CD14-positive monocyte (primary cell): ENCODE results near the gene RPRD1A. TPM values are rescaled to one million over a fixed set of nuclear protein-coding genes. Genes with fewer than 3 reads are reported as not detected.
"Not testable (repeated sequence)": the region's sequence is repeated elsewhere in the genome, so short reads cannot be mapped to it uniquely, and the experiment has no call there.

Source experiments
- DNase-seq, 3 donors: peaks; one replicate each; pipeline ENCODE4 v3.0.0-alpha.2; 2011 to 2022
- H2AFZ ChIP-seq: 2 replicates; pipeline ENCODE4 v1.6.0; 2012; ENCODE audit warnings: mild to moderate bottlenecking, low read depth, low read length, inconsistent platforms; ENCODE audit not compliant: insufficient read depth, poor library complexity, severe bottlenecking
- H3K27ac ChIP-seq, 2 donors: 1 replicate in 1 of 2; 2 replicates in 1 of 2; pipeline ENCODE4 v1.5.1; 2012 to 2013; ENCODE audit warnings: low read length in 2 of 2, control low read depth in 1 of 2, inconsistent platforms in 1 of 2, low read depth in 1 of 2, mild to moderate bottlenecking in 1 of 2
- H3K27me3 ChIP-seq, 2 donors: one replicate each; pipeline versions ENCODE4 v1.6.0 to v1.6.1; 2011 to 2013; ENCODE audit warnings: low read length in 2 of 2; ENCODE audit not compliant: control insufficient read depth in 2 of 2, insufficient read depth in 2 of 2
- H3K36me3 ChIP-seq, 2 donors: replicated peaks in 1 of 2; 1 replicate in 1 of 2; 2 replicates in 1 of 2; pipeline versions ENCODE4 v1.5.1 to v1.6.1; 2012 to 2013; ENCODE audit warnings: low read length in 2 of 2, control low read depth in 1 of 2, inconsistent platforms in 1 of 2, mild to moderate bottlenecking in 1 of 2; ENCODE audit not compliant: insufficient read depth in 2 of 2, control insufficient read depth in 1 of 2
- H3K4me1 ChIP-seq, 2 donors: 1 replicate in 1 of 2; 2 replicates in 1 of 2; pipeline versions ENCODE4 v1.5.1 to v1.6.1; 2012 to 2013; ENCODE audit warnings: low read length in 2 of 2, control low read depth in 1 of 2, inconsistent platforms in 1 of 2, mild to moderate bottlenecking in 1 of 2, moderate library complexity in 1 of 2; ENCODE audit not compliant: insufficient read depth in 2 of 2, control insufficient read depth in 1 of 2
- H3K4me2 ChIP-seq: replicated peaks from 2 replicates; pipeline ENCODE3; 2012; ENCODE audit warnings: low read length, moderate library complexity, mild to moderate bottlenecking; ENCODE audit not compliant: poor library complexity, severe bottlenecking; ENCODE audit errors: extremely low read depth
- H3K4me3 ChIP-seq, 3 experiments: fragments of 200-600 bp in 1 of 3; sonication (generic) in 1 of 3; replicated peaks in 1 of 3; 1 replicate in 2 of 3; 2 replicates in 1 of 3; pipeline ENCODE4 v1.5.1; 2011 to 2013; ENCODE audit warnings: low read length in 3 of 3, mild to moderate bottlenecking in 3 of 3, control low read depth in 2 of 3, low read depth in 2 of 3, inconsistent platforms in 1 of 3, moderate library complexity in 1 of 3
- H3K79me2 ChIP-seq: 2 replicates; pipeline ENCODE4 v1.6.0; 2012; ENCODE audit warnings: mild to moderate bottlenecking, control low read depth, inconsistent platforms, low read length, moderate library complexity; ENCODE audit not compliant: insufficient read depth
- H3K9ac ChIP-seq: 2 replicates; pipeline ENCODE4 v1.6.0; 2017; ENCODE audit warnings: low read length, mild to moderate bottlenecking; ENCODE audit not compliant: insufficient read depth, poor library complexity, severe bottlenecking
- H3K9me3 ChIP-seq, 2 donors: replicated peaks in 1 of 2; 1 replicate in 1 of 2; 2 replicates in 1 of 2; pipeline versions ENCODE4 v1.5.1 to v1.6.1; 2012 to 2013; ENCODE audit warnings: low read length in 2 of 2, control low read depth in 1 of 2; ENCODE audit not compliant: control insufficient read depth in 1 of 2, insufficient read depth in 1 of 2
- H4K20me1 ChIP-seq: 2 replicates; pipeline ENCODE4 v1.6.0; 2012; ENCODE audit warnings: mild to moderate bottlenecking, low read length, control low read depth, moderate library complexity; ENCODE audit not compliant: insufficient read depth
- H3K27ac Mint-ChIP-seq, 7 donors: one replicate each; pipeline ENCODE4 v1.8.0; 2020; ENCODE audit warnings: mild to moderate bottlenecking in 7 of 7, mixed read lengths in 7 of 7, moderate library complexity in 6 of 7, inconsistent platforms in 2 of 7
- H3K27me3 Mint-ChIP-seq, 3 donors: one replicate each; pipeline ENCODE4 v1.8.0; 2021 to 2022; ENCODE audit warnings: low read depth in 3 of 3, mild to moderate bottlenecking in 3 of 3, mixed read lengths in 3 of 3, moderate library complexity in 3 of 3, inconsistent platforms in 1 of 3
- H3K36me3 Mint-ChIP-seq, 2 donors: one replicate each; pipeline ENCODE4 v1.8.0; 2020; ENCODE audit warnings: mixed read lengths in 2 of 2, inconsistent platforms in 1 of 2, mild to moderate bottlenecking in 1 of 2
- H3K4me1 Mint-ChIP-seq: one replicate; pipeline ENCODE4 v1.8.0; 2020; ENCODE audit warnings: mild to moderate bottlenecking, mixed read lengths
- H3K4me3 Mint-ChIP-seq, 2 donors: one replicate each; pipeline ENCODE4 v1.8.0; 2020; ENCODE audit warnings: mild to moderate bottlenecking in 2 of 2, mixed read lengths in 2 of 2, moderate library complexity in 1 of 2
- H3K9me3 Mint-ChIP-seq, 7 donors: one replicate each; pipeline ENCODE4 v1.8.0; 2020 to 2022; ENCODE audit warnings: mixed read lengths in 7 of 7, mild to moderate bottlenecking in 6 of 7, moderate library complexity in 6 of 7, inconsistent platforms in 2 of 7
- whole genome bisulfite sequencing: methylation state at CpG from one replicate; pipeline ENCODE4 v1.1.5; 2013; ENCODE audit warnings: missing lambda C conversion rate; ENCODE audit not compliant: insufficient coverage; 5-methylcytosine and 5-hydroxymethylcytosine counted together
- intact Hi-C, 2 donors: fragments of 100-400 bp; cut with micrococcal nuclease; formaldehyde crosslinking; loops; one replicate each; pipeline versions ENCODE4 v1.15.0 to v1.15.1; 2023
- polyA plus RNA-seq, 3 donors: library from polyadenylated mRNA; depleted of rRNA in 1 of 3; unstranded in 2 of 3; stranded (reverse) in 1 of 3; fragments of 300-500 nt in 2 of 3; fragments of >200 nt in 1 of 3; fragmentation: Illumina TruSeq in 2 of 3; gene quantifications; 1 replicate in 2 of 3; 2 replicates in 1 of 3; pipeline ENCODE4 v1.2.3, GENCODE V29; 2012 to 2021
- TF ChIP-seq, protein P1 (sequence below): fragments of 200-600 bp; IDR thresholded peaks from one replicate; pipeline ENCODE4 v1.8.0; 2022; ENCODE audit warnings: antibody characterized with exemption, mild to moderate bottlenecking

The RPRD1A gene
- polyA plus RNA-seq, 3 donors: 10.0 to 30.3 (median 10.9) TPM

DNA sequence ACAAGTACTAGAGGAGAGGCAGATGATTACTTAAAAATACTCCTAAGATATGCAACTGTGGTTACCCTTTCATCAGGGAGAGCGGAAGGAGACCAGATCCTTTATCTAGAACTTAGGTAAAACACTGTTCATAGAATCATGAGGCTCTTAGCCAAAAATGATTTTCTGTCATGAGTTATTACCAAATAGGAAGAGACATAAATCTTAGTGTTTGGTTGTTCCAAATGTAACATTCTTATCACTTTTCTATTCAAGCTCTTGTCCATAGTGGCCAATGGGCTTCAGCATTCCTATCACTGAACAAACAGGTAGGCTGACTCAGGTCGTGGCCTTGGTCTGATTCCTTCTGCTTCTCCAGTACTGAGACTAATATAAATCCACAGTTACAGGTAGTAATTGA is 38.5 kb downstream of the RPRD1A start:
- Histone ChIP-seq H2AFZ (no peak overlapping the region), H3K79me2 (peaks cover 3% of the 10 kb centered on the region), H3K9ac (no peak overlapping the region), H3K27me3 (no peaks in the 10 kb centered on the region), H3K4me2 (no peak overlapping the region), H3K4me3 (no peak overlapping the region), H3K27ac (no peak overlapping the region), H4K20me1 (peaks cover 13% of the 10 kb centered on the region), H3K9me3 (no peaks in the 10 kb centered on the region), H3K36me3 (peaks cover 35 to 60% of the 10 kb centered on the region in 2 donors), H3K4me1 (peaks cover 14% of the 10 kb centered on the region in 2 donors)
- Mint-ChIP-seq H3K4me1 (peaks cover 26% of the 10 kb centered on the region), H3K36me3 (peaks cover 50 to 55% of the 10 kb centered on the region in 2 donors), H3K4me3 (no peak overlapping the region), H3K27ac (no peak overlapping the region), H3K9me3 (no peaks in the 10 kb centered on the region), H3K27me3 (no peaks in the 10 kb centered on the region)
- DNase-seq: no peak
- intact Hi-C loops: no loop called here
- no CpG with 5 or more reads among the region's 2 CpGs for WGBS
- TF ChIP-seq, protein P1, sequence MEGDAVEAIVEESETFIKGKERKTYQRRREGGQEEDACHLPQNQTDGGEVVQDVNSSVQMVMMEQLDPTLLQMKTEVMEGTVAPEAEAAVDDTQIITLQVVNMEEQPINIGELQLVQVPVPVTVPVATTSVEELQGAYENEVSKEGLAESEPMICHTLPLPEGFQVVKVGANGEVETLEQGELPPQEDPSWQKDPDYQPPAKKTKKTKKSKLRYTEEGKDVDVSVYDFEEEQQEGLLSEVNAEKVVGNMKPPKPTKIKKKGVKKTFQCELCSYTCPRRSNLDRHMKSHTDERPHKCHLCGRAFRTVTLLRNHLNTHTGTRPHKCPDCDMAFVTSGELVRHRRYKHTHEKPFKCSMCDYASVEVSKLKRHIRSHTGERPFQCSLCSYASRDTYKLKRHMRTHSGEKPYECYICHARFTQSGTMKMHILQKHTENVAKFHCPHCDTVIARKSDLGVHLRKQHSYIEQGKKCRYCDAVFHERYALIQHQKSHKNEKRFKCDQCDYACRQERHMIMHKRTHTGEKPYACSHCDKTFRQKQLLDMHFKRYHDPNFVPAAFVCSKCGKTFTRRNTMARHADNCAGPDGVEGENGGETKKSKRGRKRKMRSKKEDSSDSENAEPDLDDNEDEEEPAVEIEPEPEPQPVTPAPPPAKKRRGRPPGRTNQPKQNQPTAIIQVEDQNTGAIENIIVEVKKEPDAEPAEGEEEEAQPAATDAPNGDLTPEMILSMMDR: no peak

DNA sequence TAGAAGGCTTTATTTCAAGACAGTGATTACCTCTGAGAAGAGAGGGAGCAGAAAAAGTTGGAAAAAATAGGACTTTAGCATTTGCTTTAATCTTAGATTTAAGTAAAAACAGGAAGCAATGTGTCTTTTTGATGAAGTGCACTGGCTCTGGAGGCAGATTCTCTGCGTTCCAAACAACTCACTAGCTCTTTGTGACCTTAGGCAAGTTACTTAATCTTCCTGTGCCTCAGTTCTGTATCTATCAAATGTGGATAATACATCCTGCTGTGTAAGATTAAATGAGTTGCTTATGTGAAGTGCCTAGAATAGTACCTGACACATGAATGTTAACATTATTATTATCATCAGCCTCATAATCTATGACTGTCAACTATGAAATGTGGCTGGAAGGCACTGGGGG is 42.3 kb downstream of the RPRD1A start:
- Mint-ChIP-seq H3K4me3 (no peak overlapping the region), H3K27me3 (no peaks in the 10 kb centered on the region), H3K9me3 (no peaks in the 10 kb centered on the region), H3K4me1 (peaks cover 3% of the 10 kb centered on the region), H3K27ac (peak overlapping the region in 1 of 7 donors; percentile 34), H3K36me3 (peaks cover 41 to 47% of the 10 kb centered on the region in 2 donors)
- Histone ChIP-seq H3K27ac (no peak overlapping the region), H3K9me3 (no peaks in the 10 kb centered on the region), H3K79me2 (no peaks in the 10 kb centered on the region), H3K4me3 (no peak overlapping the region), H3K36me3 (peaks cover 38 to 51% of the 10 kb centered on the region in 2 donors), H2AFZ (no peak overlapping the region), H3K4me2 (no peak overlapping the region), H4K20me1 (peaks cover 6% of the 10 kb centered on the region), H3K27me3 (no peaks in the 10 kb centered on the region), H3K4me1 (no peaks in the 10 kb centered on the region), H3K9ac (no peak overlapping the region)
- TF ChIP-seq, protein P1: no peak
- no CpG with 5 or more reads among the region's 1 CpG for WGBS
- no peak for DNase-seq
- intact Hi-C loops: no loop called here

DNA sequence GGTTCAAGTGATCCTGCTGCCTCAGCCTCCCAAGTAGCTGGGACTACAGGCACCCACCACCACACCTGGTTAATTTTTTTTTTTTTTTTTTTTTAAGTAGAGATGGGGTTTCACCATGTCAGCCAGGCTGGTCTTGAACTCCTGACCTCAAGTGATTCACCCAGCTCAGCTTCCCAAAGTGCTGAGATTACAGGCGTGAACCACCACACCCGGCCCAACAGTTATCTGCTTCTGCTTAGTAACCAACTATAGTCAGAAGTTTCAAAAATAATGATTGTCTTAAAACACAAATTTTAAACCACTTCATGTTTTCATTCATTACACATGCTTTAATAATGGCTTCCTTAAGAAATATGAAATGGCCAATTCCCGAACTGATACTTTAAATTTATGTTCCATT is 43.1 kb downstream of the RPRD1A start:
- 86% methylated on average over 1 of the region's 3 CpGs for WGBS
- H3K9me3 ChIP-seq, H3K9me3 Mint-ChIP-seq, H3K27ac Mint-ChIP-seq, H3K4me3 ChIP-seq, DNase-seq, H3K9ac ChIP-seq, H3K4me1 ChIP-seq, H3K79me2 ChIP-seq, H3K4me3 Mint-ChIP-seq, H3K4me1 Mint-ChIP-seq, intact Hi-C loops, H3K27ac ChIP-seq, H4K20me1 ChIP-seq, H2AFZ ChIP-seq, H3K4me2 ChIP-seq, H3K27me3 Mint-ChIP-seq, H3K27me3 ChIP-seq: not testable (repeated sequence)
- peaks cover 34 to 43% of the 10 kb centered on the region in 2 donors for H3K36me3 ChIP-seq
- peaks cover 33 to 45% of the 10 kb centered on the region in 2 donors for H3K36me3 Mint-ChIP-seq
